ENCODE results near the gene SENP3. TPM values are rescaled to one million over a fixed set of nuclear protein-coding genes. Genes with fewer than 3 reads are reported as not detected.

SENP3 gene
- total and polyA plus RNA-seq, 2 of the 13 experiments (the other 11 are each of a cell fraction or from before 2014, with no cell fraction given): 55.8 to 75.4 TPM

DNA sequence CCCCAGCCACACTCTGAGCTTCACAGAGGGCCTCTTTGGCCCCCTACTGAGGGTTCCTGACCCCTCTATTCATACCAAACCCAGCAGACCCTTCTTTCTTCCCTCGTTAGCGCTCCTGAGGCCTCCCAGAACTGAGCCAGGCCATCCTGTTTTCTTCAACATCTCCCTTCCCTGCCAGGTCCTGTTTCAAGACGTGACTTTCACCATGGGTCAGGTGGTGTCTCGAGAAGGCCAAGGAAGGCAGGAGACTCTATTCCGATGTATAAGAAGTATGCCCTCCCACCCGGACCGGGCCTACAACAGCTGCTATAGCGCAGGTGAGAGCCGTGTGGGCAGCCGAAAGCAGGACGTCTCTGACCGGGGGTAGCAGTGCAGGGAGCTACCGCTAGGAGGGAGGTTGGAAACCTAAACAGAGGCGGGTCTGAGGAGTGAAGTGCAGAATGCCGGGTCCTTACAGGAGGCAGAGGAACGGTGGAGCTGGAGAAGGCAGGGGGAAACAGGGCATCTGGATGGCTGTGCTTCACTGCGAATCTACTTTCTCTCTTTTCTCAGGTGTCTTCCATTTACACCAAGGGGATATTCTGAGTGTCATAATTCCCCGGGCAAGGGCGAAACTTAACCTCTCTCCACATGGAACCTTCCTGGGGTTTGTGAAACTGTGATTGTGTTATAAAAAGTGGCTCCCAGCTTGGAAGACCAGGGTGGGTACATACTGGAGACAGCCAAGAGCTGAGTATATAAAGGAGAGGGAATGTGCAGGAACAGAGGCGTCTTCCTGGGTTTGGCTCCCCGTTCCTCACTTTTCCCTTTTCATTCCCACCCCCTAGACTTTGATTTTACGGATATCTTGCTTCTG is 1.3 kb upstream of the SENP3 start (continued):
- TF ChIP-seq, protein P1, sequence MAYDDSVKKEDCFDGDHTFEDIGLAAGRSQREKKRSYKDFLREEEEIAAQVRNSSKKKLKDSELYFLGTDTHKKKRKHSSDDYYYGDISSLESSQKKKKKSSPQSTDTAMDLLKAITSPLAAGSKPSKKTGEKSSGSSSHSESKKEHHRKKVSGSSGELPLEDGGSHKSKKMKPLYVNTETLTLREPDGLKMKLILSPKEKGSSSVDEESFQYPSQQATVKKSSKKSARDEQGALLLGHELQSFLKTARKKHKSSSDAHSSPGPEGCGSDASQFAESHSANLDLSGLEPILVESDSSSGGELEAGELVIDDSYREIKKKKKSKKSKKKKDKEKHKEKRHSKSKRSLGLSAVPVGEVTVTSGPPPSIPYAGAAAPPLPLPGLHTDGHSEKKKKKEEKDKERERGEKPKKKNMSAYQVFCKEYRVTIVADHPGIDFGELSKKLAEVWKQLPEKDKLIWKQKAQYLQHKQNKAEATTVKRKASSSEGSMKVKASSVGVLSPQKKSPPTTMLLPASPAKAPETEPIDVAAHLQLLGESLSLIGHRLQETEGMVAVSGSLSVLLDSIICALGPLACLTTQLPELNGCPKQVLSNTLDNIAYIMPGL (CRISPR knock-in tag; IDR thresholded peaks at IDR 0.05; ENCODE audit: borderline replicate concordance in 1 of 2, low read depth in 1 of 2): peak in 1 of 2 experiments; percentile 70; a peak in 2 of 4 replicates
- TF ChIP-seq U2AF1 (optimal IDR thresholded peaks at IDR 0.05; ENCODE audit: low read depth, low read length) (peak; percentile 23), ZNF780A (CRISPR knock-in tag; IDR thresholded peaks at IDR 0.05) (no peak), THAP11 (CRISPR knock-in tag; IDR thresholded peaks at IDR 0.05) (0 out of 2 replicates have a peak, but pooled peaks have one; percentile 18), ZFP82 (CRISPR knock-in tag; IDR thresholded peaks at IDR 0.05; ENCODE audit: borderline replicate concordance) (no peak), ZNF558 (CRISPR knock-in tag; IDR thresholded peaks at IDR 0.05; ENCODE audit: borderline replicate concordance) (0 out of 2 replicates have a peak, but pooled peaks have one; percentile 4), ZNF543 (CRISPR knock-in tag; IDR thresholded peaks at IDR 0.05) (0 out of 2 replicates have a peak, but pooled peaks have one; percentile 1), ZBTB20 (CRISPR knock-in tag; IDR thresholded peaks at IDR 0.05; ENCODE audit: borderline replicate concordance, low read depth) (0 out of 2 replicates have a peak, but pooled peaks have one; percentile 12), NCOA5 (CRISPR knock-in tag; IDR thresholded peaks at IDR 0.05) (no peak), SAFB2 (CRISPR knock-in tag; IDR thresholded peaks at IDR 0.05; ENCODE audit: borderline replicate concordance, low read depth) (no peak), ELF4 (CRISPR knock-in tag; IDR thresholded peaks at IDR 0.05; ENCODE audit: borderline replicate concordance) (no peak), ZNF777 (CRISPR knock-in tag; IDR thresholded peaks at IDR 0.05) (no peak), IKZF4 (CRISPR knock-in tag; IDR thresholded peaks at IDR 0.05; ENCODE audit: borderline replicate concordance, low read depth, not compliant biosample characterization) (no peak), ZNF446 (CRISPR knock-in tag; IDR thresholded peaks at IDR 0.05) (peak; percentile 45; the same call in 1 of the 2 replicates), SALL1 (CRISPR knock-in tag; IDR thresholded peaks at IDR 0.05) (no peak), HDAC1 (CRISPR knock-in tag; IDR thresholded peaks at IDR 0.05) (no peak)
- TF ChIP-seq, protein P2, sequence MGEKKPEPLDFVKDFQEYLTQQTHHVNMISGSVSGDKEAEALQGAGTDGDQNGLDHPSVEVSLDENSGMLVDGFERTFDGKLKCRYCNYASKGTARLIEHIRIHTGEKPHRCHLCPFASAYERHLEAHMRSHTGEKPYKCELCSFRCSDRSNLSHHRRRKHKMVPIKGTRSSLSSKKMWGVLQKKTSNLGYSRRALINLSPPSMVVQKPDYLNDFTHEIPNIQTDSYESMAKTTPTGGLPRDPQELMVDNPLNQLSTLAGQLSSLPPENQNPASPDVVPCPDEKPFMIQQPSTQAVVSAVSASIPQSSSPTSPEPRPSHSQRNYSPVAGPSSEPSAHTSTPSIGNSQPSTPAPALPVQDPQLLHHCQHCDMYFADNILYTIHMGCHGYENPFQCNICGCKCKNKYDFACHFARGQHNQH (CRISPR knock-in tag; IDR thresholded peaks at IDR 0.05): peak; percentile 29; the same call in 1 of the 2 replicates
- TF ChIP-seq, protein P3, sequence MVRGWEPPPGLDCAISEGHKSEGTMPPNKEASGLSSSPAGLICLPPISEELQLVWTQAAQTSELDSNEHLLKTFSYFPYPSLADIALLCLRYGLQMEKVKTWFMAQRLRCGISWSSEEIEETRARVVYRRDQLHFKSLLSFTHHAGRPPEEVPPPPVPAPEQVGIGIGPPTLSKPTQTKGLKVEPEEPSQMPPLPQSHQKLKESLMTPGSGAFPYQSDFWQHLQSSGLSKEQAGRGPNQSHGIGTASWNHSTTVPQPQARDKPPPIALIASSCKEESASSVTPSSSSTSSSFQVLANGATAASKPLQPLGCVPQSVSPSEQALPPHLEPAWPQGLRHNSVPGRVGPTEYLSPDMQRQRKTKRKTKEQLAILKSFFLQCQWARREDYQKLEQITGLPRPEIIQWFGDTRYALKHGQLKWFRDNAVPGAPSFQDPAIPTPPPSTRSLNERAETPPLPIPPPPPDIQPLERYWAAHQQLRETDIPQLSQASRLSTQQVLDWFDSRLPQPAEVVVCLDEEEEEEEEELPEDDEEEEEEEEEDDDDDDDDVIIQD (CRISPR knock-in tag; IDR thresholded peaks at IDR 0.05; ENCODE audit: low read depth): no peak
- TF ChIP-seq, protein P4, sequence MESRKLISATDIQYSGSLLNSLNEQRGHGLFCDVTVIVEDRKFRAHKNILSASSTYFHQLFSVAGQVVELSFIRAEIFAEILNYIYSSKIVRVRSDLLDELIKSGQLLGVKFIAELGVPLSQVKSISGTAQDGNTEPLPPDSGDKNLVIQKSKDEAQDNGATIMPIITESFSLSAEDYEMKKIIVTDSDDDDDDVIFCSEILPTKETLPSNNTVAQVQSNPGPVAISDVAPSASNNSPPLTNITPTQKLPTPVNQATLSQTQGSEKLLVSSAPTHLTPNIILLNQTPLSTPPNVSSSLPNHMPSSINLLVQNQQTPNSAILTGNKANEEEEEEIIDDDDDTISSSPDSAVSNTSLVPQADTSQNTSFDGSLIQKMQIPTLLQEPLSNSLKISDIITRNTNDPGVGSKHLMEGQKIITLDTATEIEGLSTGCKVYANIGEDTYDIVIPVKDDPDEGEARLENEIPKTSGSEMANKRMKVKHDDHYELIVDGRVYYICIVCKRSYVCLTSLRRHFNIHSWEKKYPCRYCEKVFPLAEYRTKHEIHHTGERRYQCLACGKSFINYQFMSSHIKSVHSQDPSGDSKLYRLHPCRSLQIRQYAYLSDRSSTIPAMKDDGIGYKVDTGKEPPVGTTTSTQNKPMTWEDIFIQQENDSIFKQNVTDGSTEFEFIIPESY (CRISPR knock-in tag; IDR thresholded peaks at IDR 0.05): peak; percentile 38; the same call in 1 of the 2 replicates
- TF ChIP-seq, protein P5, sequence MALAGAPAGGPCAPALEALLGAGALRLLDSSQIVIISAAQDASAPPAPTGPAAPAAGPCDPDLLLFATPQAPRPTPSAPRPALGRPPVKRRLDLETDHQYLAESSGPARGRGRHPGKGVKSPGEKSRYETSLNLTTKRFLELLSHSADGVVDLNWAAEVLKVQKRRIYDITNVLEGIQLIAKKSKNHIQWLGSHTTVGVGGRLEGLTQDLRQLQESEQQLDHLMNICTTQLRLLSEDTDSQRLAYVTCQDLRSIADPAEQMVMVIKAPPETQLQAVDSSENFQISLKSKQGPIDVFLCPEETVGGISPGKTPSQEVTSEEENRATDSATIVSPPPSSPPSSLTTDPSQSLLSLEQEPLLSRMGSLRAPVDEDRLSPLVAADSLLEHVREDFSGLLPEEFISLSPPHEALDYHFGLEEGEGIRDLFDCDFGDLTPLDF (CRISPR knock-in tag; IDR thresholded peaks at IDR 0.05): no peak
